ENCODE data around the gene SNAP23.
A peak's percentile ranks its signal among the peaks of the same experiment; 100 is the strongest.

The SNAP23 gene

GRCh38 chr15:42576776-42577175 lies 81.3 kb downstream of the SNAP23 start:
- no peaks in the 10 kb centered on the region for H3K27me3 ChIP-seq (ENCODE audit: insufficient read depth, low read length, poor library complexity)
- H3K18ac ChIP-seq (ENCODE audit: low read length): no peak overlapping the region
- no peaks in the 10 kb centered on the region for H3K36me3 ChIP-seq (ENCODE audit: control insufficient read depth, insufficient read depth, low read length)
- H3K23ac ChIP-seq (ENCODE audit: low read length): no peak overlapping the region
- no peak overlapping the region for H3K27ac ChIP-seq (ENCODE audit: low read depth, low read length)
- H3K4ac ChIP-seq (ENCODE audit: low read depth, low read length): no peak overlapping the region
- H3K79me2 ChIP-seq (ENCODE audit: control insufficient read depth, insufficient read depth, low read length): no peaks in the 10 kb centered on the region
- H2BK5ac ChIP-seq (ENCODE audit: low read length): no peak overlapping the region
- H3K4me3 ChIP-seq (ENCODE audit: low read length): no peak overlapping the region
- no peak overlapping the region for H2AK5ac ChIP-seq (ENCODE audit: low read length)
- no peaks in the 10 kb centered on the region for H3K79me1 ChIP-seq (ENCODE audit: low read length)
- no peak overlapping the region for H2BK15ac ChIP-seq (replicated peaks; ENCODE audit: low read depth)
- H2BK120ac ChIP-seq (ENCODE audit: low read depth, low read length): no peak overlapping the region
- H4K8ac ChIP-seq (ENCODE audit: low read depth, low read length): no peak overlapping the region
- H3K4me2 ChIP-seq (ENCODE audit: low read length): no peak overlapping the region
- WGBS (ENCODE audit: extremely low coverage, insufficient coverage, low lambda C conversion rate): no CpG with 5 or more reads among the region's 1 CpG
- no peak for DNase-seq
- no peak overlapping the region for H4K5ac ChIP-seq (ENCODE audit: low read length)
- no peak overlapping the region for H3K9ac ChIP-seq (ENCODE audit: low read length)
- no peaks in the 10 kb centered on the region for H3K4me1 ChIP-seq (ENCODE audit: control insufficient read depth, low read depth, low read length)
- no peak overlapping the region for H3K56ac ChIP-seq (ENCODE audit: low read length)

- no peak overlapping the region for H2BK5ac ChIP-seq (ENCODE audit: low read length)
- no peak overlapping the region for H4K5ac ChIP-seq (ENCODE audit: low read length)
- H3K23ac ChIP-seq (ENCODE audit: low read length): no peak overlapping the region
- H3K9ac ChIP-seq (ENCODE audit: low read length): no peak overlapping the region
- no peak overlapping the region for H2AK5ac ChIP-seq (ENCODE audit: low read length)
- no peaks in the 10 kb centered on the region for H3K79me1 ChIP-seq (ENCODE audit: low read length)
- no peak overlapping the region for H4K8ac ChIP-seq (ENCODE audit: low read depth, low read length)
- WGBS (ENCODE audit: extremely low coverage, insufficient coverage, low lambda C conversion rate): no CpG with 5 or more reads among the region's 1 CpG
- H3K27me3 ChIP-seq (ENCODE audit: insufficient read depth, low read length, poor library complexity): no peaks in the 10 kb centered on the region
- H3K56ac ChIP-seq (ENCODE audit: low read length): no peak overlapping the region
- H2BK15ac ChIP-seq (replicated peaks; ENCODE audit: low read depth): no peak overlapping the region
- no peak overlapping the region for H3K4me2 ChIP-seq (ENCODE audit: low read length)
- H3K79me2 ChIP-seq (ENCODE audit: control insufficient read depth, insufficient read depth, low read length): no peaks in the 10 kb centered on the region
- H3K18ac ChIP-seq (ENCODE audit: low read length): no peak overlapping the region
- H3K4ac ChIP-seq (ENCODE audit: low read depth, low read length): no peak overlapping the region
- H3K4me3 ChIP-seq (ENCODE audit: low read length): no peak overlapping the region
- no peaks in the 10 kb centered on the region for H3K36me3 ChIP-seq (ENCODE audit: control insufficient read depth, insufficient read depth, low read length)
- DNase-seq: peak; percentile 94
- H3K4me1 ChIP-seq (ENCODE audit: control insufficient read depth, low read depth, low read length): no peaks in the 10 kb centered on the region
- no peak overlapping the region for H2BK120ac ChIP-seq (ENCODE audit: low read depth, low read length)
- H3K27ac ChIP-seq (ENCODE audit: low read depth, low read length): no peak overlapping the region
Observed at GRCh38 chr15:42577514-42578031, 82.1 kb downstream of the SNAP23 start.

- no peaks in the 10 kb centered on the region for H3K27me3 ChIP-seq (ENCODE audit: insufficient read depth, low read length, poor library complexity)
- H3K4me3 ChIP-seq (ENCODE audit: low read length): no peak overlapping the region
- H3K23ac ChIP-seq (ENCODE audit: low read length): no peak overlapping the region
- no CpG with 5 or more reads among the region's 2 CpGs for WGBS (ENCODE audit: extremely low coverage, insufficient coverage, low lambda C conversion rate)
- H3K56ac ChIP-seq (ENCODE audit: low read length): no peak overlapping the region
- DNase-seq: no peak
- no peaks in the 10 kb centered on the region for H3K36me3 ChIP-seq (ENCODE audit: control insufficient read depth, insufficient read depth, low read length)
- H2BK15ac ChIP-seq (replicated peaks; ENCODE audit: low read depth): no peak overlapping the region
- H3K4me2 ChIP-seq (ENCODE audit: low read length): no peak overlapping the region
- H4K8ac ChIP-seq (ENCODE audit: low read depth, low read length): no peak overlapping the region
- no peak overlapping the region for H2AK5ac ChIP-seq (ENCODE audit: low read length)
- no peak overlapping the region for H2BK120ac ChIP-seq (ENCODE audit: low read depth, low read length)
- H3K27ac ChIP-seq (ENCODE audit: low read depth, low read length): no peak overlapping the region
- no peak overlapping the region for H3K18ac ChIP-seq (ENCODE audit: low read length)
- H3K79me2 ChIP-seq (ENCODE audit: control insufficient read depth, insufficient read depth, low read length): no peaks in the 10 kb centered on the region
- no peak overlapping the region for H4K5ac ChIP-seq (ENCODE audit: low read length)
- no peak overlapping the region for H3K4ac ChIP-seq (ENCODE audit: low read depth, low read length)
- H3K4me1 ChIP-seq (ENCODE audit: control insufficient read depth, low read depth, low read length): peaks cover 4% of the 10 kb centered on the region
- no peak overlapping the region for H2BK5ac ChIP-seq (ENCODE audit: low read length)
- no peak overlapping the region for H3K9ac ChIP-seq (ENCODE audit: low read length)
- H3K79me1 ChIP-seq (ENCODE audit: low read length): no peaks in the 10 kb centered on the region
Observed at GRCh38 chr15:42578984-42579537, 83.6 kb downstream of the SNAP23 start.

- Histone ChIP-seq H3K9ac (ENCODE audit: low read length) (peak overlapping the region; percentile 71), H3K36me3 (ENCODE audit: control insufficient read depth, insufficient read depth, low read length) (no peaks in the 10 kb centered on the region), H3K4me3 (ENCODE audit: low read length) (no peak overlapping the region), H3K79me1 (ENCODE audit: low read length) (no peaks in the 10 kb centered on the region), H2BK120ac (ENCODE audit: low read depth, low read length) (no peak overlapping the region), H2BK5ac (ENCODE audit: low read length) (no peak overlapping the region), H4K8ac (ENCODE audit: low read depth, low read length) (no peak overlapping the region), H3K27ac (ENCODE audit: low read depth, low read length) (no peak overlapping the region), H3K56ac (ENCODE audit: low read length) (peak overlapping the region; percentile 91), H3K79me2 (ENCODE audit: control insufficient read depth, insufficient read depth, low read length) (no peaks in the 10 kb centered on the region), H3K23ac (ENCODE audit: low read length) (no peak overlapping the region), H4K5ac (ENCODE audit: low read length) (no peak overlapping the region), H3K4me2 (ENCODE audit: low read length) (peak overlapping the region; percentile 81), H3K18ac (ENCODE audit: low read length) (no peak overlapping the region), H3K27me3 (ENCODE audit: insufficient read depth, low read length, poor library complexity) (no peaks in the 10 kb centered on the region), H2AK5ac (ENCODE audit: low read length) (no peak overlapping the region), H3K4me1 (ENCODE audit: control insufficient read depth, low read depth, low read length) (peaks cover 9% of the 10 kb centered on the region), H2BK15ac (replicated peaks; ENCODE audit: low read depth) (no peak overlapping the region), H3K4ac (ENCODE audit: low read depth, low read length) (no peak overlapping the region)
- DNase-seq: peak; percentile 91
- no CpG with 5 or more reads among the region's 37 CpGs for WGBS (ENCODE audit: extremely low coverage, insufficient coverage, low lambda C conversion rate)
Observed at GRCh38 chr15:42581272-42581730, 85.9 kb downstream of the SNAP23 start.

All from mesendoderm (in vitro differentiated cells).